NCI-H1930 (cell line): Measurements from ENCODE around the gene MGAT3.

Experiments
- DNase-seq, 2 experiments: peaks; one replicate each; lab custom pipeline; 2025; lab: John Stamatoyannopoulos, UW

Gene MGAT3

DNA sequence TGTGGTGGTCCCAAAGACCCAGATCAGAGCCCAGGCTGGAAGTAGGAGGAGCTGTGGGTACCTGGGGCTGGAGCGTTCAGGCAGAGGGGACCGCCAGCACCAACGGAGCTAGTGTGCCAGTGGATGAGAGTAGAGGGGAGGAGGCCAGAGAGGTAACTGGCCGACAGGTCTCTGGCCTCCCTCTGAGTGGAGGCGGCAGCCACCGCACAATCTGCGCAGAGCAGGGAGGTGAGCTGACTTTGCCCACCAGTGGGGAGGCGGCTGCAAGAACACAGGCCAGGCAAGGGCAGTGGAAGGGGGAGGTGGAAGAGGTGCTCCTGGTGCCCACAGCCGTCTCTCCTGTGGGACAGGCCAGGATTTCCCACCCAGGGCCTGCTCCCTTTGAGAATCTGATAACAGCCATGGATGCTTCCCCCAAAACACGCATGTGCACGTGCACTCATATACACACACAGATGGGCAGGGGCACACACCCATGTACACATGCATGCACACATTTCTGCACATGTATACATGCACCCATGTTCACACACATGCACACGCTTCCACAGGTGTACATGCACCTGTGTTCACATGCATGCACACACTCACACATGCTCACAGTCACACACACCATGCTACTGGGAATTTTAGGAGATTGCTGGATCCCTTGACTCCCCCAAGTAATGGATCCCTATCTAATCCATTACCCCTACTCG is 6.4 kb upstream of the MGAT3 start:
- DNase-seq, result no peak

DNA sequence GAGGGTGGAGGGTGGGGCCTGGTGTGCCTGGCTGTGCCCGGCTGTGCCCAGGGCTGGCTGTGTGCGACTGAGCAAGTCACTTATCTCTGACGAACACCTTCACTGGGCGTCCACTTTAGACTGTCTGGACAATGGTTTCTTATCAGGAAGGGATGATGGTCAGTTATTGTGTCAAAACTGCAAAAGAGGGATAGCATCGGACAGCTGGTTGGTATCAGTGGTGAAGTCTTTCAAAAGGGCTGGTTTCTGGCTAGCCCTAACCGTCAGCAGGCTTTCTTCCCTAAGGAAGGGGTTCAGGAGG is 4.1 kb upstream of the MGAT3 start:
- DNase-seq, result no peak

DNA sequence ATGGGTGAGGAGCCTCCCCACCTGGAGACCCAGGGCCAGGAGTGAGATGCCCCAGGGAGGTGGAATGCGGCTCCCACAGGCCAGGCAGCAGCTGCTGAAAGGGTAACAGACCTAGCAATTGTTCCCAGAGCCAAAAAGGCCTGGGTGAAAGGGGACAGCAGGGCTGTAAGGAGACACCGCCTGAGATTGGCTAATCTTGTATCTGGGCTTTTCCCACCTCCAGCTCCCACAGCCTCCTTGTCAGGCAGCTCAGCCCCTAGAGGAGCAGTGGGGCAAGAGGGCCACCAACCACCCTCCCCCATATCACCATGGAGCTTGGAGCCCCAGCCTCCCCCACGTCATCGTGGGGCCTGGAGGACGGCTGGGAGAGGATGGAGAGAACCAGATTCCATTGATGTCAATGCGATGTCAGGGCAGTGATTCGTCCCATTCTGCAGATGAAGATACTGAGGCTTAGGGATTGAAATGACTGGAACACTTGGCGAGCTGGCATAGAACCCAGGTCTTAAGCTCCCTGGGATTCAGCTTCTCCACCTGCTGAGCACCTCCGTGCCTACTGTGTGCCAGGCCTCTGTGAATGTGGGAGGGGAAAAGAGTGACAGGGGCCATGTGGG is 2.9 kb upstream of the MGAT3 start:
- no peak for DNase-seq

DNA sequence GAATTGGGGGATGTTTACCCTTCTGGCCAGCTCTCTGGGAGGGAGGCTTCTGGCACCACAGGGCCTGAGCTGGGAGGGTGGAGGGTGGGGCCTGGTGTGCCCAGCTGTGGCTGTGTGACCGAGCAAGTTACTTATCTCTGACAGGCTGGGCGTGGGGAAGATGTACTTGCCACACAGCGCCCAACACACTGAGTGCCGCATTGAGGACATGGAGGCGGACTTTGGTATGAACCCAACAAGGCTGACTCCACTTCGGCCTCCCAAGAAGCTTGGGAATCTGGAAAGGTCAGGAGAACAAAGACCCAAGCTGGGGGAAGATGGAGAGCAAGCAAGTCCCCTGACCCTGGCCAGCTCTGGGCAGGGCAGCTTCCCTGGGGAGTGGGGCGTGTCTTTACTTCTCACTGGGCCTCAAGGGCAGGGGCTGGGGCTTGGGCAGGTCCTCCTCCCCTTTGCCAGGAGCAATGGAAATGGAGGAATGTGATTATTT is 2.4 kb upstream of the MGAT3 start:
- DNase-seq, result no peak

DNA sequence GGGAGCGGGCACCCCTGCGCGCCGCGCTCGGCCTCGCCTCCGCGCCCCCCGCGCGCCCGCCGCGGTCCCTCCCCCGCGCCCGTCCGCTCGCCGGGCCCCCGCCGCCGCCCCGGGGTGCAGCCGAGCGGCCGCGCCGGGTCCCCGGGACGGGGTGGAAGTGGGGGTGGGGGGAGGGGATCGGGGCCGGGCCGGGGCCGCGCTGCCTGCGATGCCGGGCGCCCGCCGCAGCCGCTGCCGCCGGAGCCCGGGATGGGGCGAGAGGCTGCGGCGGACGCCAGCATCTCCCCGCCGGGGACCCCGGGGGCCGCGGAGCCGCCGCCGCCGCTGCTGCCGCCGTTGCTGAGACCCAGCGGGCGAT is 365 bp downstream of the MGAT3 start:
- DNase-seq, result no peak

DNA sequence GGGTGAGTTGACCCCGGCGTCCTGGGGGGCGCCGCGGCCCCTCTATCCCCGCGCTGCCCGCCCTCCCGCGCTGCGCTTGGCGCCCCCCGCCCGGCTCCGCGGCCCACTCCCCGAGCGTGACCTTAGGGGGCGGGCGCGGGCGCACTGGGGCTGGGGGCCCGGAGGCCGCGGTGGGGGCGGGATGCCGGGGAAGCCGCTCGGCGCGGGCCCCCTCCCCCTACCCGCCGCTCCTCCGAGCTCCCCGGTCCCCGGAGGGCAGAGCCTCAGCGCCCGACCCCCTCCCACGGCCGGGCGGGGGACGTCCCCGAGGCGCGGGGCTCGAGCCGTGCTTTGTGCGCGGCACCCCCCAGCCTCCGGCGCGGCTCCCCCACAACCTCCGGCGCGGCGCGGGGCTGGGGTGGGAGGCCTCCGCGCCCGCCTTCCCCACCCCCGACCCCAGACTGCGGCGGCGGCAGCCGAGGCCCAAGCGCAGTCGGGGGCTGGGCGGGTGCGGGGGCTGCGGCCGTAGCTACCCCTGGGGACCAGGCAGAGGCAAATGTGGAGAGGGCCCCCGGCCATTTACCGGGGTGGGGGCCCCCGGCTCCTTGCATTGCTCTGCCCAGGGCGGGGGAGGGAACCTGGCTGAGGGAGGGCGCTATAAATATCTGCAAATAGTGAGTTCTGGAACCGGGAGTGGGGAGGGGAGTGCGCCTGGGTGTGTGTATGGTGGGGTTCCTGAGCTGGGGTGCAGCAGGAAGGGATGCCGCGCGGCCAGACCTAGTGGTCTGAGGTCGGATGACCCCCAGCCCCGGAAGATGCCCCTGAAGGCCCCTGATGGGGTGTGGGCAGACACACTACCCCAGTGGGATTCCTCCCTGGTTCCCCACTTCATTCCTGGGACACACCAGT is 988 bp downstream of the MGAT3 start:
- no peak for DNase-seq

DNA sequence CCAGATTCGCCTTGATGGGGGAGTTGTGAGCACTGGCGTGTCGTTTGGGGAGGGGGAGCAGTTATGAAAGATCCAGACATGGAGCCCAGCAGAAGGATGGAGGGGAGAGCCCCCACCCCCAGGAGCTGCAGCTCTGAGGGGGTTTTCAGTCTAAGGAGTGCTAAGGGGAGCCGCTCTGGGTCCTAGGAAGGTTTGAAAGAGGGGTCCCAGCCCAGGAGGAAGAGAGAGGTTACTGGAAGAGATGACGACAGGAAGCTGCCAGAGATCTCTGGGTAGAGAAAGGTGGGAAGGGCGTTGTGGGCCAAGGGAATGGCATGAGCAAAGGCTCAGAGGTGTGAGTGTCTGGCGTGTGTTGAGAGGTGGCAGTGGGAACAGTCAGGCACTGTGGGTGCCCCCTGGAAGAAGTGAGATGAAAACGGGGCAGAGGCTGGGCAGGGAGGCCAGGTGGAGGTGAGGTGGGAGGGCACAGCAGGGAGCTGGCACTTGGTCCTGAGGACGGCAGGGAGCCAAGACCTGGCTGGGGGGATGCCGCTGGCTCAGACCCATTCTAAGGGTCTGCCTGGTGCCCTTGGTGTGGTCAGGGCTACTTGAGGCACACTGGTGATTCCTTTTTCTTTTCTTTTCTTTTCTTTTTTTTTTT is 1.8 kb downstream of the MGAT3 start:
- DNase-seq, result no peak

DNA sequence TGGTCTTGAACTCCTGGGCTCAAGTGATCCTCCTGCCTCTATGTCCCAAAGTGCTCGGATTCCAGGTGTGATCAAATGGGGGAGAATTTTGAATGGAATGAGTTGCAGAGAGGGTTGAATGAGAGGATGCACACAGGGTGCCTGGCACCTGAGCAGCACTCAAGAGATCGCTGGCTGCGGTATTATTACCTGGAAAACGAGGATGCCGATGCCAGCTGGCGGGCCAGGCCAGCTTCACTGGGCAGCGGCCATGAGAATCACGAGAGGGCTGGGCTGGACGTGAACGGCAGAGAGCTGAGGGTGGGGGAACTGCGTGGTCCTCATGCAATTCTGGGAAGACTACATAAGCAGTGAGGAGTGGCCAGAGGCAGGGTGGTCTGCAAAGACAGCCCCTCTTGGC is 2.9 kb downstream of the MGAT3 start:
- DNase-seq, result no peak

DNA sequence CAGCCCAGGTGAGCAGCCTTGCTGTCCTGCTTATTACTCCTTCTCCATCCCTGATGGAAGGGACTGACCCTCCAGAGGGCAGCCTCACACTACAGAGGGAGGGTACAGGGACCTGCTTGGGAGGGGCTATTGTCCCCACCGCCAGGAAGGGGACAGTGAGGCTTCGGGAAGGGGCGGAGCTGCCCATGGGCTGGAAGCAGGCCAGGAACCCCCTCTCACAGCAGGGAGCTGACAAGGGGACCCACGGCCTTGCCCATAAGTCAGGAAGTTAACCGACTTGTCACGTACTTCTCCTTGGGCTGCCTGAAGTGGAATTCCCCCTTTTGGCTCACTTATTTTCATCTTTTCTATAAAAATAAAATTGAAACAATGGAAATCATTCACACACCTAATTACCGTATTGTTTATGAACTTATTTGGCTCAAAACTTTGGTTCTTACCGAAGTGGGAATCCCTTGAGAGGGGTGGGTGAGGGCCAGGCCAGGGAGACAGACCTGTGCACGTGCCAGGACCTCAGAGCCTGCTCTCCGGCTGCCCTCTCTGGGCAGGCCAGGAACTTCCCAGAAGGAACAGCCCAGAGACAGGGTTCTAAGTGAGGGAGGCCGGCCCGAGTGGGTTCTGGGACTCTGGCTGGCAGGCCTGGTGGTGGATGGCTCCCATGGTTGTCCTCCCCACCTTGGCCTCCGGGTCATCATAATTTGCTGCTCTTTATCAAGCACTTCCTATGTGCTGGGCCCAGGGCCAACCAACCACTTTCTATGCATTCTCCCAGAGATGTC is 5.8 kb downstream of the MGAT3 start:
- no peak for DNase-seq

DNA sequence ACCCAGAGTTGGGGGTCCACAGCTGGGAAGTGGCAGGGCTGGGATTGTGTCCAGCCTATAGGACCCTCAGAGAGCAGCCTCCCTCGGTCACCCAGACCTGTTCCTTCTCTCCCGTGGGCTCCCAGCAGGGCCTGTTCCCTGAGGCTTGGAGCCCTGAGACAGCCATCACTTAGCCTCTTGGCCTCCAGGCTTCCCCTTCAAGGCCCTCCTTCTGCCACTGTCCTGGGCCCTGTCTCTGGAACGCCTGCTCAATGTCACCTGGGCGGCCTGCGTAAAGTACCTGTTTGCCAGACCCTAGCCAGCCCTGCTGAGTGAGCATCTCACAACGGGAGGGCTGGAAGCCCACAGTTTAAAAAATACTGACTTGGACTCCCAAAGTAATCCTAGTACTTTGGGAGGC is 6.5 kb downstream of the MGAT3 start:
- DNase-seq, result no peak

DNA sequence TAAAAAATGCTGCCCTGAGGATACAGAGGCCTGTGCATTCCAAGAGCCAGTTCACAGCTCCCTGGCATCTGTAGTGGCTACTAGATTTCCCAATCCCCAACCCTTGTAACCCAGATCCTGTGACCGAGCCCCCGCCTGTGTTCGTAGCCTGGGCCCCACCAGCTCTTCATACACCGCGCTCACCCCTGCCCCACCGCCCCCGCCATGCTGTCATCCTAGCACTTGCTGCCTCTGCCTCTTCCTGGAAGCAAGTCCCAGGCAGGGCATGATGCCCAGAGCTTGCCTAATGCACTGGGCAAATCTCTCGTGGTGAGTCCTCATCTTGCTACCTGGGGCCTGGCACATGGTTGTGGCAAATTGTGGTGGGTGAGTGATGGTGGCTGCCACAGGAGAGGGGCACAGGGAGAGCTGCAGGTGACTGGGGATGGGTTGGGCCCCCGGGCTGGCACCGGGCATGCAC is 7.1 kb downstream of the MGAT3 start:
- no peak for DNase-seq

DNA sequence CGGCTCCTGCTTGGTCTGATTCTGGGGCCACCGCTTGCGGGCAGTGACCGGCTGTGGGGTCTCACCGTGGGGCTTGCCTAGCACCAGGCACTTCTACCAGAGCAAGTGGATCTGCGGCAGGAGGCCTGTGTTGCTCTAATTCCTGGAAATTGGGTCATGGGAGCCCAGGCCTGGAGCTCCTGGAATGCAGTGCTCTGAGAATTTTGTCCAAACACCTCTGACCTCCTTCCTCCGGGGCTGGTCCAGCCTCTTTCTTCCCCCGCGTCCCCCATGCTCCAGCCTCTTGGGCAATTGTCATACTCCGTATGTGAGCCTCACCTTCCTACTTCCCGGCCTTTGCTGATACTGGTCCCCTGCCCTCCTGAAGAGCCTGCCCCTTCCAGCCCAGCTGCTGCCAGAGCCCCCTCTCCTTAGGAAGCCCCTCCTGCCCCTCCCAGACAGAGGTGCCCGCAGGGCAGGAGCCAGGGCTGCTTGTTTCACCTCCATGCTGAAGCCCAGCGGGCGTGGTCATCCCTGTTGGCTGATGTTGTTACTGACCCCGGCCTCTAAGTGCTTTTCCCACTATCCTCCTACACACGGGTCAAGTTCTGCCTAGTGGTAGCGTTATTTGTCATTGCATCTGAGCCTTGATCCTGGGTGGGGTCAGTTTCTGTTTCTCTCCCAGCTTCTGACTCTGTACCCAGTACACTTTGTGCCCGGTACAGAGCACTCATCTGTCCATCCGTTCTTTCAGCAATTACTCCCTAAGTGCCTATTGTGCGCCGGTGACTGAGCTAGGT is 9.6 kb downstream of the MGAT3 start:
- no peak for DNase-seq

DNA sequence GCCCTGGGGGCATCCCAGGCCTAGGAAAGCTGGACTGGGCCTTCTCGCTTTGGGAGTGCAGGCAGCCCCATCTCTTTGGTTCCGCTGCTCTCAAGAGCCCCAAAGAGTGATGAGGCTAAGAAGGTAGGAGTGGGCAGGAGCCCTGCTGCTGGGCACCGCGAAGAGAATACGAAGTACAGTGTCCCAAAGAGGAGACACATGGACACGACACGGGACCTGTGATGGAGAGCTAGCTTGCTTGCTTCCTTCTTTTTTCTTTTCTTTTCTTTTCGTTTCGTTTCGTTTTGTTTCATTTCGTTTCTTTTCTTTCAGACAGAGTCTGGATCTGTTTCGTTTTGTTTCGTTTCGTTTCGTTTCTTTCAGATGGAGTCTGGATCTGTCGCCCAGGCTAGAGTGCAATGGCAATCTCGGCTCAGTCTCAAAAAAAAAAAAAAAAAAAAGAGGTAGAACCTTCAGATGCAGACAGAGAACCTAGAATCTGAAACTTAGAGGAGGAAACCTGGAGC is 10.6 kb downstream of the MGAT3 start:
- no peak for DNase-seq

DNA sequence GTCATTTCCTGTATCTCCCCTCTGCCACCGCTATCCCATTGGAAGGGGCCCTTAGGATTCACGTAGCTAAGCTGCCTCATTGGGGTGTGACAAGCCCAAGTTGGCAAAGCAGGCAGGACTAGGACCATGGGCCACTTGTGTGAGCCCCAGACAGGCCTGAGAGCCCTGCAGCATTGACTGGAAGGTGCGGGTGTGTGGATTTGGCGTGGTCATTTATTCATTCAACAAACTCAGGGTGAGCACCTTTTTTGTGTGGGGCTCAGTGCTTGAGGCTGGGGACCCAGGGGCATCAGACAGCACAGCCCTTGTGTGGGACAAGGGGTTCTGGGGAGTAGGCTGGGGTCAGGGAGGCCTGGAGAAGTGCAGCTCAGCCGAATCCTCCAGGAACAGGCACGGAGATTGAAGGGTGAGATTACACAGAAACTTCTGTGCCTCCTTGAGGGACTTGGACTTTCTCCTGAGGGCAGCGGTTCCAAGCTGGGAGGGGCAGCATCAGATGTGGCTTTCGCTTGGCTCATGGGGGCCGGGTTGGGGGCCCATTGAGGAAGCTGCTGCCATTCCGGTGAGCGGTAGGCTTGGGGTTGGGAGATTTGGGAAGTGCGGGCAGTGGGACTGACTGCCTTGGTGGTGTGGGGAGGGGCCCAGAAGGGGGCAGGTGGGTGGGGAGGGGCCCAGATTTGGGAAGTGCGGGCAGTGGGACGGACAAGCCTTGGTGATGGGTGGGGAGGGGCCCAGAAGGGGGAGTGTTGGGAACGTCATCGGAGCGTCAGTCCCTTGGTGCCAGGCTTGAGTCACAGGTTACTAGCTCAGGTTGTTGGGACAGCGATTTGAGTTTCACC is 11.9 kb downstream of the MGAT3 start:
- no peak for DNase-seq

DNA sequence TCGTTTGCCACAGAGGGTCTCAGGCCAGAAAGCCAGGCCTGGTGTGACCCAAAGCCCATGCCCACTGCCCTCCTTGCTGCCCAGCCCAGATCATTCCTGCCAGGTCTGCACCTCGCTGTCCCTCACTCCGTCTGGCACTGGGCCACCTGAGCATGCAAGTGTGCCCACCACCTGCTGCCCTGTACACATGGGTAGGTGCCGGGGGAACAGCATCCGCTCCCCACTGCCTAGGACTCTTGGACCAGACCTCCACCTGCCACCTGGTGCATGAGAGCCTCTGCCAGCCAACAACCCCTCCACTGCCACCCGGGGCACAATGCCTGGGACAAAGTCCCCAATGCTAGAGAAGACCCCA is 12.5 kb downstream of the MGAT3 start:
- no peak for DNase-seq

DNA sequence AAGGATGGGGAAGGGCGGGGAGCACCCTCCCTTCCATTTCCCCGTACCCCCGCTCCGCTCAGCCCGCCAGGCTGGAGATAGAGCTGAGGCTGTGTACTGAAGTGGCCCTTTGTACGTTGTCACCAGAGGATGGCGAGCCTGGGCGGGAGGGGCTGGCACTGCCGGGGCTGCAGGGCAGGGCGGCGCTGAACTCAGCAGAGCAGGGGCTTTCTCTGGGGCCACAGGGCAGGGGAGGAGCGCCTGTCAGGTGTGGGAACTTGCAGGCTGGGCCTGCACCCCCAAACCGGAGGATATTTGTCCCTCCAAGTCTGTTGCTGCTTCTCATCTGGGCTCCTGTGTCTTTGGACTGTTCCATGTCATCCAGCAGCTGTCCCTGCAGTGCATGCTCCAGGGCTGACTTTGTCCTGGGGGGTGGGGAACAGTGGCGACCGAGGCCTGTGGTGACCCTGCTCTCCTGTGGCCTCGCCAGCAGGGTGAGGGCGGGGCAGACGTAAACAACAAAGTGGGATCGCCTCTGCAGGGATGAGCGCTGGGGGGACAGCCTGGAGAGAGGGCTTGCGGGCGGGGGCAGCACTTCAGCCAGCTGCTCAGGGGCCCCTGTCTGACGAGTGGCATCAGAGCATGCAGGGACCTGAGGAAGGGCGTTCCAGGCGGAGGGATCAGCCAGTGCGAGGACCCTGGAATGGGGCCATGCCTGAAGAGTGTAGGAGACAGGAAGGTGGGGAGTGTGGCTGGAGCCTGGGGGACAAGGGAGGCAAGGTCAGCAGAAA is 13.1 kb downstream of the MGAT3 start:
- DNase-seq, result no peak

DNA sequence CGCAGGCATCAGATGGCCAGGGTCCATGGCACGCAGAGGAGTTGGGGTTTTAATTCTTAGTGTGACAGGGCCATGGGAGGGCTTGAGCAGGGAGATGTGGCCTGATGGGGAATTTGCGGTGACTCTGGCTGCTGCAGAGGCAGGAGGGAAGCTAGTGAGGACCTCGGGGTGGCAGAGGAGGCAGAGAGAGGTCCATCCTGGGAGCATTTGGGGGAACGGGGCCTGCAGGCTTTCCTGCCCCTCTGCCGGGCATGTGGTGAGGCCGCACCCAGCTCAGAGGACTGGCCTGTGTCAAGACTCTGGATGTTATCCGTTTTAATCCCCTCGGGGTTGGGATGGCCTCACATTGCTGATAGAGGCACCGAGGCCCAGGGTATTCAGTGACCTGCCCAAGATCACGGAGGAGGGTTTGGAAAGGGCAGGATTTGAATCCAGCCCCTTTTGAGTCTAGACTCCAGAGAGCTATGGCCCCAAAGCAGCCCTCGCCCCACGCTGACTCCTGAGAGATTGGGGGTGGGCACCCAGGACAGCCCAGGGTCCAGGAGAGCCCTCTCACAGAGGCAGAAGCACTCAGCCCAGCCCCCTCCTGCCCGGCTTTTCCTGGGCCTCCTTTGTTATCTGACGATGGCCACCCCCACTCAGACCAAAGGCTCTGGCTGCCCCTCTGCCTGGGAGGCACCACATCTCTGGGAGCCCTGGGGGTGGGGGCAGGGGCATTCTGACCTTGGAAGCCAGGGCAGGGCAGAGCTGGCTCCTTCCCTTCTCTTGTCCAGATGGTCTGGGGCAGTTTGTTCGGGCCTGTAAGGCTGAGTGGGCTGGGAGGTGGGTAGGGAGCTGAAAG is 13.9 kb downstream of the MGAT3 start:
- DNase-seq, result no peak
